Ovary (tissue), 9 donors: ENCODE results near the gene FAS. TPM values are rescaled to one million over a fixed set of nuclear protein-coding genes. Genes with fewer than 3 reads are reported as not detected.

ENCODE experiments used
- DNase-seq, 5 donors: peaks; one replicate each; pipeline ENCODE4 v3.0.0-alpha.2; 2019 to 2020
- H3K27ac ChIP-seq, 2 donors: fragments of 200-600 bp; one replicate each; pipeline versions ENCODE4 v1.5.1 to v1.8.0; 2019 to 2022
- H3K27me3 ChIP-seq: fragments of 200-600 bp; one replicate; pipeline ENCODE4 v1.8.0; 2022
- H3K36me3 ChIP-seq: fragments of 200-600 bp; sonication (generic); one replicate; pipeline ENCODE4 v1.5.1; 2019
- H3K4me1 ChIP-seq: one replicate; pipeline ENCODE4 v1.8.1; 2013; ENCODE audit warnings: mild to moderate bottlenecking, moderate library complexity; ENCODE audit not compliant: insufficient read depth
- H3K4me3 ChIP-seq: fragments of 200-600 bp; sonication (generic); one replicate; pipeline ENCODE4 v1.5.1; 2017
- H3K9me3 ChIP-seq, 2 donors: fragments of 200-600 bp in 1 of 2; sonication (generic) in 1 of 2; one replicate each; pipeline versions ENCODE4 v1.5.1 to v1.8.1; 2013 to 2019; ENCODE audit warnings: mild to moderate bottlenecking in 1 of 2, moderate library complexity in 1 of 2
- CTCF ChIP-seq, 3 donors: fragments of 450-650 bp in 2 of 3; fragments of 200-600 bp in 1 of 3; IDR thresholded peaks; one replicate each; pipeline versions ENCODE4 v1.5.1 to v1.8.0; 2016 to 2022; ENCODE audit warnings: antibody characterized with exemption in 3 of 3, mild to moderate bottlenecking in 1 of 3
- EP300 ChIP-seq: sonication (generic); formaldehyde crosslinking; IDR thresholded peaks from one replicate; pipeline ENCODE4 v1.6.1; 2017; ENCODE audit warnings: antibody characterized with exemption
- POLR2A ChIP-seq: fragments of 450-650 bp; IDR thresholded peaks from one replicate; pipeline ENCODE4 v1.6.1; 2017; ENCODE audit warnings: antibody characterized with exemption, mild to moderate bottlenecking, moderate library complexity
- WGBS, 3 donors: extraction: QIAGEN DNeasy Blood & Tissue Kit in 1 of 3; methylation state at CpG; one replicate each; pipeline versions ENCODE4 v1.1.5 to v1.1.7; 2013 to 2017; 5-methylcytosine and 5-hydroxymethylcytosine counted together
- intact Hi-C, 4 donors: fragments of 100-400 bp; cut with DNase I; formaldehyde crosslinking; loops; one replicate each; pipeline versions ENCODE4 v1.11.0 to v1.15.1; 2022 to 2023
- polyA plus RNA-seq, 2 donors: library from polyadenylated mRNA; stranded (reverse); fragments of 200-250 nt in 1 of 2; fragments of 350-450 nt in 1 of 2; fragmentation: Illumina TruSeq in 1 of 2; extraction: RNeasy Lipid Tissue Mini Kit (QIAGEN cat#74804) in 1 of 2; gene quantifications; one replicate each; pipeline ENCODE4 v1.2.3, GENCODE V29; 2013 to 2014
- total RNA-seq, 7 donors: library from RNA; depleted of rRNA in 2 of 7; stranded (reverse); fragments of >200 nt in 2 of 7; fragmentation: NEBNext Ultra II Directional in 3 of 7; extraction: Animal tissue kit (Norgen Biotek cat#: 25700) in 3 of 7; gene quantifications; one replicate each; pipeline versions ENCODE4 v1.1.0 to v1.2.4, GENCODE V29; 2016 to 2023
- donor health status: DM: no; HTN: no; CAD: no; lungs with moderate emphysema.
- donor health status: DM: no; HTN: no; CAD: no.
- donor health status: Bipolar disorder and iron deficiency.
- donor health status: DM: yes; HTN: yes; CAD: no.
- donor health status: DM: no; HTN: no; CAD: no.
- donor health status: DM: yes; HTN: yes; CAD: no.

Gene FAS
- total and polyA plus RNA-seq, 9 donors, result 33.1 to 75.9 (median 43.5) TPM

GRCh38 chr10:88984525-88984924, 6.1 kb upstream of the FAS start:
- H3K4me3 ChIP-seq, result no peak overlapping the region
- no peak for DNase-seq
- H3K27me3 ChIP-seq, result no peaks in the 10 kb centered on the region
- H3K36me3 ChIP-seq, result no peaks in the 10 kb centered on the region
- no peak overlapping the region for H3K27ac ChIP-seq
- H3K4me1 ChIP-seq, result peaks cover 17% of the 10 kb centered on the region
- H3K9me3 ChIP-seq, result no peaks in the 10 kb centered on the region
- intact Hi-C loops, result no loop called here
- TF ChIP-seq POLR2A (no peak), CTCF (IDR thresholded peaks at IDR 0.05) (no peak), EP300 (no peak)

GRCh38 chr10:88986549-88987242, 3.9 kb upstream of the FAS start:
- DNase-seq, result peak in 2 of 5 donors; percentile 56 to 61
- WGBS, 3 donors, result 5 to 12% (median 12%) methylated on average over 2 of the region's 2 CpGs
- peak; percentile 66 to 88 (median 84) for TF ChIP-seq CTCF (IDR thresholded peaks at IDR 0.05)
- TF ChIP-seq EP300, result no peak
- Histone ChIP-seq H3K36me3 (no peaks in the 10 kb centered on the region), H3K27ac (no peak overlapping the region), H3K27me3 (no peaks in the 10 kb centered on the region), H3K4me3 (no peak overlapping the region), H3K4me1 (peaks cover 6% of the 10 kb centered on the region), H3K9me3 (no peaks in the 10 kb centered on the region)
- intact Hi-C loops, result loop anchor here in 2 of 4 donors (2.0 to 5.0 kb wide), 2 partner anchors 49 to 52 kb away; no protein-coding TSS in a partner anchor

- H3K27ac ChIP-seq, result no peak overlapping the region
- no peaks in the 10 kb centered on the region for H3K27me3 ChIP-seq
- H3K36me3 ChIP-seq, result no peaks in the 10 kb centered on the region
- H3K4me3 ChIP-seq, result no peak overlapping the region
- H3K4me1 ChIP-seq, result peaks cover 6% of the 10 kb centered on the region
- H3K9me3 ChIP-seq, result no peaks in the 10 kb centered on the region
- TF ChIP-seq EP300 (no peak), CTCF (IDR thresholded peaks at IDR 0.05) (no peak), POLR2A (no peak)
- intact Hi-C loops, result loop anchor here in 2 of 4 donors (2.0 to 5.0 kb wide), 2 partner anchors 50 to 52 kb away; no protein-coding TSS in a partner anchor
- no peak for DNase-seq
Measured at GRCh38 chr10:88987243-88987725, 3.3 kb upstream of the FAS start.

GRCh38 chr10:88987840-88988239, 2.8 kb upstream of the FAS start:
- intact Hi-C loops, result loop anchor here in 2 of 4 donors (2.0 to 5.0 kb wide), 2 partner anchors 51 to 53 kb away; no protein-coding TSS in a partner anchor
- WGBS, 3 donors, result 34 to 60% (median 37%) methylated on average over 2 of the region's 2 CpGs
- TF ChIP-seq CTCF (IDR thresholded peaks at IDR 0.05) (no peak), EP300 (no peak), POLR2A (no peak)
- Histone ChIP-seq H3K27me3 (no peaks in the 10 kb centered on the region), H3K4me1 (peaks cover 6% of the 10 kb centered on the region), H3K36me3 (no peaks in the 10 kb centered on the region), H3K27ac (peak overlapping the region in 1 of 2 donors; percentile 4), H3K4me3 (no peak overlapping the region), H3K9me3 (no peaks in the 10 kb centered on the region)
- no peak for DNase-seq
